ENCODE measurements around the gene KCNIP4.

- no peak for TF ChIP-seq POLR2A (IDR thresholded peaks at IDR 0.05; ENCODE audit: low read depth)
- TF ChIP-seq POLR2AphosphoS5 (IDR thresholded peaks at IDR 0.05) = no peak
Measured at GRCh38 chr4:21470535-21470934, 478.0 kb downstream of the KCNIP4 start.

All from esophagus muscularis mucosa (tissue), 2 donors.